Effector memory CD8-positive, alpha-beta T cell (primary cell): ENCODE measurements around the gene TTLL5.

Experiments
- ATAC-seq: fragments of 150-1000 bp; cut with Tn5 transposase; replicated peaks from 2 replicates; pipeline ENCODE4 v1.10.0; 2021; ENCODE audit warnings: mild to moderate bottlenecking, moderate library complexity
- DNase-seq, 3 experiments: peaks; one replicate each; pipeline ENCODE4 v3.0.0; 2021
- H3K27ac Mint-ChIP-seq, 2 donors: one replicate each; pipeline ENCODE4 v1.8.0; 2022; ENCODE audit warnings: mild to moderate bottlenecking in 2 of 2, mixed read lengths in 2 of 2, moderate library complexity in 2 of 2
- H3K27me3 Mint-ChIP-seq, 2 donors: one replicate each; pipeline ENCODE4 v1.8.0; 2022; ENCODE audit warnings: mixed read lengths in 2 of 2
- H3K36me3 Mint-ChIP-seq: one replicate; pipeline ENCODE4 v1.8.0; 2022; ENCODE audit warnings: mild to moderate bottlenecking, moderate library complexity, mixed read lengths; ENCODE audit not compliant: insufficient read depth
- H3K4me1 Mint-ChIP-seq, 2 donors: one replicate each; pipeline ENCODE4 v1.8.0; 2022; ENCODE audit warnings: low read depth in 2 of 2, mixed read lengths in 2 of 2
- H3K4me3 Mint-ChIP-seq, 2 donors: one replicate each; pipeline ENCODE4 v1.8.0; 2022; ENCODE audit warnings: mild to moderate bottlenecking in 2 of 2, mixed read lengths in 2 of 2, moderate library complexity in 2 of 2
- H3K9me3 Mint-ChIP-seq, 2 donors: one replicate each; pipeline ENCODE4 v1.8.0; 2022; ENCODE audit warnings: mixed read lengths in 2 of 2

Gene TTLL5

GRCh38 chr14:75655235-75655634 is 5.8 kb upstream of the TTLL5 start:
- ATAC-seq = no peak
- no peak overlapping the region for H3K4me3 Mint-ChIP-seq
- peaks cover 10 to 13% of the 10 kb centered on the region in 2 donors for H3K4me1 Mint-ChIP-seq

DNA sequence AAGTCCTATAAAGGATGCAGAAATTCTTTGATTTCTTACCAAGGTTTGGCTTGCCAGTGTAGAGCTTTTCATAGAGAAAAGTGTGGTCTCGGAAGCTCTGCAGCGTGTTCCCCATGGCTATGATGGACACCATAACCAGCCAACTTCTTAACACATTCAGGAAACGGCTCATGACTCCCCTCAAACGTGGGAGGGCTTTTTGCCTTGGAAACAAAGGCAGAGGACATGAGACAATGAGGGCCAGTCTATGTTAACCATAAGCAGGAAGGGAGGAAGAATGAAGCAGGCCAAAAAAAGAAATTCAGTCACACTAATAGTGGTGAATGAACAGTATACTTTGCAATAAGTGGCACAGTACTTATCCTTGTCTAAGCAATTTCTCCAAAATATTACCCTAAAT is 3.7 kb upstream of the TTLL5 start:
- Mint-ChIP-seq H3K9me3 (no peaks in the 10 kb centered on the region), H3K27me3 (no peaks in the 10 kb centered on the region), H3K4me3 (no peak overlapping the region), H3K4me1 (peaks cover 17 to 26% of the 10 kb centered on the region in 2 donors), H3K27ac (peak overlapping the region in 1 of 2 donors; percentile 68), H3K36me3 (peaks cover 34% of the 10 kb centered on the region)
- DNase-seq = no peak
- ATAC-seq = no peak

More at GRCh38 chr14:75655235-75655634, 5.8 kb upstream of the TTLL5 start:
- Mint-ChIP-seq H3K36me3 (peaks cover 40% of the 10 kb centered on the region), H3K9me3 (no peaks in the 10 kb centered on the region), H3K27me3 (no peaks in the 10 kb centered on the region), H3K27ac (peak overlapping the region in 1 of 2 donors; percentile 41)
- no peak for DNase-seq

- ATAC-seq = no peak
- Mint-ChIP-seq H3K9me3 (no peaks in the 10 kb centered on the region), H3K4me3 (no peak overlapping the region), H3K27ac (no peak overlapping the region), H3K4me1 (peaks cover 17 to 26% of the 10 kb centered on the region in 2 donors), H3K27me3 (no peaks in the 10 kb centered on the region), H3K36me3 (peaks cover 25% of the 10 kb centered on the region)
- no peak for DNase-seq
These were observed 2.1 kb upstream of the TTLL5 start for GRCh38 chr14:75658957-75659356.

DNA sequence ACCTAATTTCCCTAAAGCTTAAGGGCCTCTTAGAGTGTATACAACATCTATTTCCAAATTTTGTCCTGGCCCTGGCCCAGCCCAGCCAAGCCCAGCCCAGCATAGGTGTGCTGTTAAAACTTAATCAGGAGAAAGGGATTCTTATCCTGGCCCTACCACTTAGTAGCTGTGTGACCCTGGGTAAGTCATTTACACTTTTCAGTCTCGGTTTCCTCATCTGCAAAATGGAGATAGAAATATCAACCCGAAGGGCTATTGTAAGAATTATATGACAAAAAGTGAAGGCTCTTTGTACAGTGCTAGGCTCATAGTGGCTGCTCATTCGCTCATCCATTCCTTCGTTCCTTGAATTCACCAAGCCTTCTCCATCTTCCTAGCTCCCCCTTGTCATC is 812 bp upstream of the TTLL5 start:
- no peak for DNase-seq
- Mint-ChIP-seq H3K4me3 (peak overlapping the region; percentile 91 to 96), H3K27ac (peak overlapping the region; percentile 94 to 96), H3K4me1 (peaks cover 17 to 26% of the 10 kb centered on the region in 2 donors), H3K36me3 (peaks cover 27% of the 10 kb centered on the region), H3K9me3 (no peaks in the 10 kb centered on the region), H3K27me3 (no peaks in the 10 kb centered on the region)
- no peak for ATAC-seq

DNA sequence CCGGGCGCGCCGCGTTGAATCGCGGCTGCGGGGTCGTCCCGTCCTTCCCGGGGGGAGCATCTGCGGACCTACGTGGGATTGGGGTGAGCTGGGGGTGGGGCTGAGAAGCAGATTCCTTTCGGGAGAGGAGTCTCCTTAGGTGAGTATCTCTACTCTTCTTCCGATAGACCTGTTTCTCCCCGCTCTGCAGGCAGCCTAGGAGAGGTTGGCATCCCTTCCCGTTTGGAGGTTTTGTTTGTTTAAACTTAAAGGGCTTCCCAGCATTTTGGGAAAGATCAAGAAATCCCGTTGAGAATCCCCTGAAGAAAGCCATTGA is 411 bp downstream of the TTLL5 start:
- Mint-ChIP-seq H3K9me3 (no peaks in the 10 kb centered on the region), H3K27me3 (no peaks in the 10 kb centered on the region), H3K36me3 (peaks cover 25% of the 10 kb centered on the region), H3K27ac (peak overlapping the region; percentile 94 to 96), H3K4me1 (peaks cover 17 to 26% of the 10 kb centered on the region in 2 donors), H3K4me3 (peak overlapping the region; percentile 91 to 96)
- no peak for DNase-seq
- no peak for ATAC-seq

GRCh38 chr14:75662966-75663365 is 1.9 kb downstream of the TTLL5 start:
- H3K4me1 Mint-ChIP-seq = peaks cover 17 to 26% of the 10 kb centered on the region in 2 donors
- no peaks in the 10 kb centered on the region for H3K9me3 Mint-ChIP-seq
- no peak overlapping the region for H3K27ac Mint-ChIP-seq
- DNase-seq (no peak), ATAC-seq (no peak)
- H3K27me3 Mint-ChIP-seq = no peaks in the 10 kb centered on the region
- H3K36me3 Mint-ChIP-seq = peaks cover 23% of the 10 kb centered on the region
- H3K4me3 Mint-ChIP-seq = peak overlapping the region in 1 of 2 donors; percentile 43

GRCh38 chr14:75667099-75667765 is 6.2 kb downstream of the TTLL5 start:
- H3K36me3 Mint-ChIP-seq = peaks cover 28% of the 10 kb centered on the region
- no peaks in the 10 kb centered on the region for H3K9me3 Mint-ChIP-seq
- H3K4me1 Mint-ChIP-seq = no peaks in the 10 kb centered on the region
- no peak overlapping the region for H3K27ac Mint-ChIP-seq
- no peaks in the 10 kb centered on the region for H3K27me3 Mint-ChIP-seq
- H3K4me3 Mint-ChIP-seq = no peak overlapping the region
- DNase-seq (no peak), ATAC-seq (no peak)

DNA sequence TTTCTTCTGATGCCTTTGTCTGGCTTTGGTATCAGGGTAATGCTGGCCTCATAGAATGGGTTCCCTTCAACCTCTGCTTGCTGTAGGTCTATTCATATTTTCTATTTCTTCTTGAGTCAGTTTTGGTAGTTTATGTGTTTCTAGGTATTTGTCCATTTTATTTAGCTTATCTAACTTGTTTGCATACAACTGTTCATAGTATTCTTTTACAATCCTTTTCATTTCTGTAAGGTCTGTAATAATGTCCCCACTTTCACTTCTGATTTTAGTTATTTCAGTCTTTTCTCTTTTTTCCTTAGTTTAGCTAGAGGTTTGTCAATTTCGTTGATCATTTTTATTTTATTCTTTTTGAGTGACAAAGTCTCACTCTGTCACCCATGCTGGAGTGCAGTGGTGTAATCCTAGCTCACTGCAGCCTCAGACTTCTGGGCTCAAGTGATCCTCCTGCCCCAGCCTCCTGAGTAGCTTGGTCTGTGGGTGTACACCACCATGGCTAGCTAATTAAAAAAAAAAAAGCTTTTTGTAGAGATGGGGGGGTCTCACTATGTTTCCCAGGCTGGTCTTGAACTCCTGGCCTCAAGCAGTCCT is 11.7 kb downstream of the TTLL5 start:
- H3K4me3 Mint-ChIP-seq = no peak overlapping the region
- DNase-seq = no peak
- H3K4me1 Mint-ChIP-seq = peaks cover 4% of the 10 kb centered on the region in 2 donors
- H3K36me3 Mint-ChIP-seq = peaks cover 21% of the 10 kb centered on the region
- no peaks in the 10 kb centered on the region for H3K27me3 Mint-ChIP-seq
- H3K9me3 Mint-ChIP-seq = no peaks in the 10 kb centered on the region
- no peak overlapping the region for H3K27ac Mint-ChIP-seq
- no peak for ATAC-seq

DNA sequence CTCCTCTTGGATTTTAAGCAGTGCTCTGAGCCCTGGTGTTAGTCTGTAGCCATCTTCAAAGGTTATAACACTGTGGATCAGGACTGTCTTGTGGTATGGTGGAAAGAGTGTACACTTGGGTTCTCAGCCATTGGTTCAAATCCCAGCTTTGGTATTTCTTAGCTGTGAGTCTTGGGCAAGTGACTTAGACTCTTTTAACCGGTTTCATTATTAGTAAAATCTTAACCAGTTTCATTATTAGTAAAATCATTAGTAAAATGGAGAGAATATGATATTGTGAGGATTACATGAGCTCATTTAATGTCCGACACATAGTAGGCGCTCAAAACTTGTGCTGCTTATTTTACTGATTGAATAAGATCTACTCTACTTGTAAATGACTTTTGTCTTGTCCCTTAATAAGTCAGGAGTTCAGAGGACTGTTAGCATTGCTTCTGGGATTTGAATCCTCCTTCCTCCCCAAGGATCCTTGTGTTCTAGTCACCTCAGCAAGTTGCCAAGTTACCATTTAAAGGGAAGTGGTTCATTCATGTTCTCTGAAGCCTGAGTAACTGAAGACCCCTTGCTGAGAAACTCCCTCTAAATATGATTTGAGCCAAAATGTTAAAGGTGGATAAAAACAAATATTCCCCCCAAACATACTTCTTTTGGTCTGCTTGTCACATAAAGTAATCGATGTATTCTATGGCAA is 12.4 kb downstream of the TTLL5 start:
- Mint-ChIP-seq H3K27me3 (no peaks in the 10 kb centered on the region), H3K4me1 (peaks cover 4% of the 10 kb centered on the region in 2 donors), H3K4me3 (no peak overlapping the region), H3K9me3 (no peaks in the 10 kb centered on the region), H3K36me3 (peaks cover 18% of the 10 kb centered on the region), H3K27ac (no peak overlapping the region)
- no peak for DNase-seq
- no peak for ATAC-seq

DNA sequence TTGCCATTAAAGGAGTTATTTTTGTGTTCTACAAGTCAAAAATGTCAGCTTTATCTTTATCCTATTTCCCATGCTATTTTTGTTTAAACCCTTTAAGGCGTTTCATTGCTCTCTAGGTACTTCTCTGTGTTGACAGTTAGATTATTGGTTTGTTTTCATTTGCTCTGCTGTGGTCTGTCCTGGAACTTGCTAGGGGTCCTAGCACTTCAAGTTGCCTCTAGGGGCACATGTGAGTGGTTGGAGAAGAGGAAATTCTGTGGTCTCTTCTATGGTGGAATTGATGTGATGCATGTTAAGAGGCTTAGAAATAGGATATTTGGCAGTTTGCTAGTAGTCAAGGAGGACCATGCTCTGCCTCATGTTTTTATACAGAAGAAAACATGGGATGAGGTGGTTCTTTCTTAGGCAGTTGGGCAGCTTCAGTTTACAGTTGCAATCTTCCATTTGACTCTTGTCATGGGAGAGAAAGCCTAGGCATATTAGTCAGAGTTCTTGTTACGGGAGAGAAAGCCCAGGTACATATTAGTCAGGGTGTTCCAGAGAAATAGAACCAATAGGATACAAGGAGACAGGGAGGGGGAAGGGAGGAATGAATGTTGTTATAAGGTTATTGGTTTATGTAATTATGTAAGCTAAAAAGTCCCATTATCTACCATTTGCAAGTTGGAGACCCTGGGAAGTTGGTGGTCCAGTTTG is 14.4 kb downstream of the TTLL5 start:
- H3K27me3 Mint-ChIP-seq = no peaks in the 10 kb centered on the region
- H3K27ac Mint-ChIP-seq = no peak overlapping the region
- H3K4me1 Mint-ChIP-seq = peaks cover 4% of the 10 kb centered on the region in 2 donors
- ATAC-seq (no peak), DNase-seq (no peak)
- H3K36me3 Mint-ChIP-seq = peaks cover 7% of the 10 kb centered on the region
- H3K9me3 Mint-ChIP-seq = no peaks in the 10 kb centered on the region
- no peak overlapping the region for H3K4me3 Mint-ChIP-seq

GRCh38 chr14:75685910-75686309 is 24.9 kb downstream of the TTLL5 start:
- H3K4me3 Mint-ChIP-seq = no peak overlapping the region
- peaks cover 27% of the 10 kb centered on the region for H3K36me3 Mint-ChIP-seq
- no peaks in the 10 kb centered on the region for H3K9me3 Mint-ChIP-seq
- DNase-seq (no peak), ATAC-seq (no peak)
- H3K27ac Mint-ChIP-seq = no peak overlapping the region
- no peaks in the 10 kb centered on the region for H3K4me1 Mint-ChIP-seq
- no peaks in the 10 kb centered on the region for H3K27me3 Mint-ChIP-seq

DNA sequence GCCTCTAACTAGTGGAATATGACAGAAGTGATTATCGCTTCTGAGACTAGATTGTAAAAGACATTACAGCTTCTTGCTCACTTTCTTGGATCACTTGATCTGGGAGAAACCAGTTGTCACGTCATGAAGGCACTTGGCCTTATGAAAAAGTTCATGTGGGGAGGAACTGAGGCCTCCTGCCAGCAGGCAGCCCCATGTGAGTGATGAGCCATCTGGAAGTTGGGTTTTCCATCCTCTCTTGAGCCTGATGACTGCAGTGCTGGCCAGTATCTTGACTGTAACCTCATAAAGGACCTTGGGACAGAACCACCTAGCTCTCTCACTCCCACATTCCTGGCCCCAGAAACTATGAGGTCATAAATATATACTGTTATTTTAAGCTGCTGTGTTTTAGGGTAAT is 28.0 kb downstream of the TTLL5 start:
- no peak for ATAC-seq
- H3K27ac Mint-ChIP-seq = no peak overlapping the region
- no peaks in the 10 kb centered on the region for H3K4me1 Mint-ChIP-seq
- H3K9me3 Mint-ChIP-seq = no peaks in the 10 kb centered on the region
- H3K36me3 Mint-ChIP-seq = peaks cover 4% of the 10 kb centered on the region
- DNase-seq = no peak
- no peak overlapping the region for H3K4me3 Mint-ChIP-seq
- no peaks in the 10 kb centered on the region for H3K27me3 Mint-ChIP-seq

GRCh38 chr14:75690010-75690409 is 29.0 kb downstream of the TTLL5 start:
- peaks cover 4% of the 10 kb centered on the region for H3K36me3 Mint-ChIP-seq
- H3K27me3 Mint-ChIP-seq = no peaks in the 10 kb centered on the region
- H3K4me3 Mint-ChIP-seq = no peak overlapping the region

More at GRCh38 chr14:75690010-75690409, 29.0 kb downstream of the TTLL5 start:
- ATAC-seq (no peak), DNase-seq (no peak)
- Mint-ChIP-seq H3K9me3 (no peaks in the 10 kb centered on the region), H3K27ac (no peak overlapping the region), H3K4me1 (no peaks in the 10 kb centered on the region)
